Measurements from ENCODE around the gene FBXO46.
"Not testable (repeated sequence)": the region's sequence is repeated elsewhere in the genome, so short reads cannot be mapped to it uniquely, and the experiment has no call there.

Gene FBXO46

DNA sequence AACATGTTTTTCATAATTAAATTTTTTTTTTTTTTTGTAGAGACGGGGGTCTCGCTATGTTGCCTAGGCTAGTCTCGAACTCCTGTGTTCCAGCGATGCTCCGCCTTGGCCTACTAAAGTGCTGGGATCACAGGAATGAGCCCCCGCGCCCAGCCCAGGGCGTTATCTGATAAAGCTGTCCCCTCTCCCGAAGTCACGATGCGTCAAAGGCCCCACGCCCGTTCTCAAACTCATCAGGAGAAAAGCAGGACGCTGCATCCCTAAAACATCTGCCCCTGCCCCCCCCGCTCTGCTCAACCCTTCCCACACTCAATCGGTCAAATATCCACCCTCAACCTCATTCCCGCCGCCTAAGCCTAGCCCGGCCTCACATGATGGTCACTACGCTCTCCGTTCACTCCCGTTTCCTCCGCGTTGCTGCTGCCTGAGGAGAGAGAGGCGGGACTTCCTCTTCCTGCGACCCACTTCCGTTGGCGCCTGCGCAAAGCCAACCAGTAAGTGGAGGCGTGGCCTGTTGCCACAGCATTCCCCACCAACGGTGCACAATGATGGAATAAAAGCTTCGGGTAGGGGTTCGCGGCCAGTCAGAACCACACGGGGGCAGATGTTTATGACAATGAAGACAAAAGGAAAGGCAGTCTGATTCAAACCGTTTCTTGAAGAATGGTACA is 39.0 kb downstream of the FBXO46 start, which contains the start of gene SNRPD2:
TSS of gene SNRPD2 (minus strand) at position 438 of the 671 bp plus-strand sequence. CDS start at position 373, 65 bp downstream.
- in situ Hi-C loops (cut with MboI; ENCODE audit: low sequenced_read_pairs), result no loop called here

DNA sequence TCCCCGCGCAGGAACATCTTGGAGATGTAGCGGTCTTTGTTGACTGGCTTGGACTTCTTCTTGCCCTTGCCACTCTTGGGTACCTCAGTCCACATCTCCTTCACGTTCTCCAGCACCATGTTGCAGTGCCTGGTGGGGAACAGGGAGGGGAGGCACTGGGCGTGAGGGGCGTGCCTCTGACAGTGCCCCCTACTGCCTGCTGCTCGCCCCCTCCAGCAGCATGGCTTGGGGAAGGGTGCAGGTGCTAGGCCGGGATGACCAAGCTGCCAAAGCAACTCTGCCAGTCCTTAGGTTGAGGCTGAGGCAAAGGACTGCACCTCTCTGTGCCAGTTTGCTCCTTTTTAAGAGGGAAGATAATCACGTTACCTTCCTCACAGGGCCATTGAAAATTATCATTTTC is 43.1 kb downstream of the FBXO46 start:
- in situ Hi-C loops (cut with MboI; ENCODE audit: low sequenced_read_pairs), result no loop called here

DNA sequence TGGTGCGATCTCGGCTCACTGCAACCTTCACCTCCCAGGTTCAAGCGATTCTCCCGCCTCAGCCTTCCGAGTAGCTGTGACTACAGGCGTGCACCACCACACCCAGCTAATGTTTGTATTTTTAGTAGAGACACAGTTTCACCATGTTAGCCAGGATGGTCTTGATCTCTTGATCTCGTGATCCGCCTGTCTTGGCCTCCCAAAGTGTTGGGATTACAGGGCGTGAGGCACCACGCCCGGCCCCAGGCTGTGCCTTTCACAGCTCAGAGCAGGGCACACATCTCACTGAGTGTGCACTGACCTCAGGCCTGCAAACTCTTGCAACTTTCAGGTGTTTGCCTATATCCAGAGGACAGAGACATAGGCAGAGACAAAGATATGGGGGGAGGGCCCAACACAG is 45.7 kb downstream of the FBXO46 start:
- in situ Hi-C loops (cut with MboI; ENCODE audit: low sequenced_read_pairs), result not testable (repeated sequence)

DNA sequence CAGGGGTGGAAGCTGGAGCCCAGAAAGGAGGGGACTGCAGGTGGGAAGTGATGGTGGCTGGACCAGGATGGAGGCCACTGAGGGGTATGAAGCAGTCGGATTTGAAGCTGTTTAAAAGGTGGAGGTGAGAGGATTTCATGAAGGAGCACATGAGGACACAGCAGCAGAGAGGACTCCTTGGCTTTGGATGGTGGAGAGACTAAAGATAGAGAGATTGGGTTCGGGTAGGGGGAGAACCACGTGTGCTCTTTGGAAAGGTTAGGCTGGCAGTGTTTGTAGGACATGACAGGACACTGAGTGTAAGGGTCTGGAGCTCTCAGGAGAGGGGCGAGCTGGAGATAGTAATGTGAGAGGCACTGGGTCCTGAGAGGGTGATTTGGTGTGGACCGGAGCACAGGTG is 47.8 kb downstream of the FBXO46 start:
- in situ Hi-C loops (cut with MboI; ENCODE audit: low sequenced_read_pairs), result no loop called here

DNA sequence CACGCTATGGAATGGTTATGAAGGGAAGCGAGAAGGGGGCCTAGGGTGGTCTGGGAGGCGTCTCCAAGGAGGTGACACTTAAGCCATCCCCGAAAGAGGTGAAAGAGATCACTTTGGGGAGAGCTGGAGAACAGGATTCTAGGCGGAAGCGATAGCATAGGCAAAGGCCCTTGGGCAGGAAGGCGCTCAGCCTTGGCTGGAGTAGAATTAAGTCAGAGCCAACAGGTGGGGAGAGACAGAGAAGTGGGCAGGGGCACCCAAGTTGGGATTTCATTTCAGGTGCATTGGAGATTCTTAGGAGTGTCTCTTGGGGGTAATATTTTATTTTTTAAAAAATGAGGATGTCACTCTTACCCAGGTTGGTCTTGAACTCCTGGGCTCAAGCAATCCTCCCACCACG is 48.6 kb downstream of the FBXO46 start:
- in situ Hi-C loops (cut with MboI; ENCODE audit: low sequenced_read_pairs), result no loop called here

DNA sequence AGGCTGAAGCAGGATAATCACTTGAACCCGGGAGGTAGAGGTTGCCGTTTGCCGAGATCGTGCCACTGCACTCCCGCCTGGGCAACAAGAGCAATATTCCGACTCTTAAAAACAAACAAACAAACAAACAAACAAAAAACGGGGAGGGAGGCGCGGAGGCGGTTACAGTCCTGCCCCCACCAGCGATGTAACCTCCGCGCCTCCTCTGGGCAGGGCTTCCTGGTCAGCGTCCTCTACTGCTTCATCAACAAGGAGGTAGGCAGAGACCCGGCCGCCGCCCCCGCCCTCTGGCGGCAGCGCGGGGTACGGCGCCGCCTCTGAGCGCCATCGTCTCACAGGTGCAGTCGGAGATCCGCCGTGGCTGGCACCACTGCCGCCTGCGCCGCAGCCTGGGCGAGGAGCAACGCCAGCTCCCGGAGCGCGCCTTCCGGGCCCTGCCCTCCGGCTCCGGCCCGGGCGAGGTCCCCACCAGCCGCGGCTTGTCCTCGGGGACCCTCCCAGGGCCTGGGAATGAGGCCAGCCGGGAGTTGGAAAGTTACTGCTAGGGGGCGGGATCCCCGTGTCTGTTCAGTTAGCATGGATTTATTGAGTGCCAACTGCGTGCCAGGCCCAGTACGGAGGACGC is 49.2 kb downstream of the FBXO46 start:
- in situ Hi-C loops (cut with MboI; ENCODE audit: low sequenced_read_pairs), result no loop called here

DNA sequence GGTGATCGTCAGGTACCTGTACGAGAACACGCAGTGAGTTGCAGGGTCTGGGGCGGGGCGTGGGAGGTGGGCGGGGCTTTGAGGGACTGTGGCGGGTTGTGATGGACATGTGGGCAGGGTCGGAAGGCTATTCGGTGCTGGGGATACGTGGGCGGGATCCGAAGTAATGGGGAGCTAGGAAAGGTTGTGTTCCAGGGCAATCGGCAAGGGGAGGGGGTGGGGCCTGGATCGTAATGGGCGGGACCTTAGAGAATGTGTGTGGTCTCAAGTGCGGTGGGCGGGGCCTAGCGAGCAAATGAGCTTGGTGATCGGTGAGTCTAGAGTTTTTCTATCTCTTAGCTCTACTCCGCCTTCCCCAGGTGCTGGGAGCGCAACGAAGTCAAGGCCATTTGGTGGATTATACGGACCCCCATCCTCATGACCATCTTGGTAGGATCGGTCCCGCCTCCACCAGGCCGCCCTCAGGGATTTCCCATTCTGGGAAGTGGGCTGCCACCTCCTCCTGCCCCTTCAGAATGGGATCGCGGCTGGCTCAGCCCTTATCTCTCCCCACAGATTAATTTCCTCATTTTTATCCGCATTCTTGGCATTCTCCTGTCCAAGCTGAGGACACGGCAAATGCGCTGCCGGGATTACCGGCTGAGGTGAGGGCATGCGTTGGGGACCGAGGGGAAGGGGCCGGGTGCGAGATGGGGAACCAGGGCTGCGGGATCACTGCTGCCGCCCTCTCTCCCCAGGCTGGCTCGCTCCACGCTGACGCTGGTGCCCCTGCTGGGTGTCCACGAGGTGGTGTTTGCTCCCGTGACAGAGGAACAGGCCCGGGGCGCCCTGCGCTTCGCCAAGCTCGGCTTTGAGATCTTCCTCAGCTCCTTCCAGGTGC is 53.1 kb downstream of the FBXO46 start:
- in situ Hi-C loops (cut with MboI; ENCODE audit: low sequenced_read_pairs), result no loop called here

DNA sequence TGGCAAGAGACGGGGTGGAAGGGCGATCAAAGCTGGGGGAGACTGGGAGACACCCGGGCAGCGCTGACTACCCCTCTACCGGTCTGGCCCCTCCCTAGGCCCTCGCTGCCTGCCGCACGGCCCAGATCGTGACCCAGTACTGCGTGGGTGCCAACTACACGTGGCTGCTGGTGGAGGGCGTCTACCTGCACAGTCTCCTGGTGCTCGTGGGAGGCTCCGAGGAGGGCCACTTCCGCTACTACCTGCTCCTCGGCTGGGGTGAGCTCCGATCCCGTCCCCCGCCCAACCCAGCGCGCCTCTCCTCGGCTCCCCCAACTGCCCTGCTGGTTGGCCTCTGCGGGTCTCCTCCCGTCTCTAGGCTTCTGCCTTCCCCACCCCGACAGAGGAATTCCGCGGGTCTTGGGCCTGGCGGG is 53.8 kb downstream of the FBXO46 start:
- in situ Hi-C loops (cut with MboI; ENCODE audit: low sequenced_read_pairs), result no loop called here

DNA sequence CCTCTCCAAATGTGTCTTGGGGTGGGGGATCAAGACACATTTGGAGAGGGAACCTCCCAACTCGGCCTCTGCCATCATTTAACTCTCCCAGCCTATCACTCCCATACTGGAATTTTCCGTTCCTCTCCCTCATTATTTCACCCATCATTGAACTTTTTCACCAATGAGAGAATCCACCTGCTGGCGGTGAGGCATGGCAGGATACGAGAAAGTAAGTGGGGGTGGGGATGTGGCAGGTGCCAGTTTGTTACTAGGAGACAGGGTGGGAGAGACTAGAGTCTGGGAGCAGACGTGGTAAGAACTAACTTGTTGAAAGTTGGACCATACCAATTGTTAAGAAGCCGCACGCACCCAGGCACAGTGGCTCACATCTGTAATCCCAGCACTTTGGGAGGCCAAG is 55.8 kb downstream of the FBXO46 start:
- in situ Hi-C loops (cut with MboI; ENCODE audit: low sequenced_read_pairs), result no loop called here

DNA sequence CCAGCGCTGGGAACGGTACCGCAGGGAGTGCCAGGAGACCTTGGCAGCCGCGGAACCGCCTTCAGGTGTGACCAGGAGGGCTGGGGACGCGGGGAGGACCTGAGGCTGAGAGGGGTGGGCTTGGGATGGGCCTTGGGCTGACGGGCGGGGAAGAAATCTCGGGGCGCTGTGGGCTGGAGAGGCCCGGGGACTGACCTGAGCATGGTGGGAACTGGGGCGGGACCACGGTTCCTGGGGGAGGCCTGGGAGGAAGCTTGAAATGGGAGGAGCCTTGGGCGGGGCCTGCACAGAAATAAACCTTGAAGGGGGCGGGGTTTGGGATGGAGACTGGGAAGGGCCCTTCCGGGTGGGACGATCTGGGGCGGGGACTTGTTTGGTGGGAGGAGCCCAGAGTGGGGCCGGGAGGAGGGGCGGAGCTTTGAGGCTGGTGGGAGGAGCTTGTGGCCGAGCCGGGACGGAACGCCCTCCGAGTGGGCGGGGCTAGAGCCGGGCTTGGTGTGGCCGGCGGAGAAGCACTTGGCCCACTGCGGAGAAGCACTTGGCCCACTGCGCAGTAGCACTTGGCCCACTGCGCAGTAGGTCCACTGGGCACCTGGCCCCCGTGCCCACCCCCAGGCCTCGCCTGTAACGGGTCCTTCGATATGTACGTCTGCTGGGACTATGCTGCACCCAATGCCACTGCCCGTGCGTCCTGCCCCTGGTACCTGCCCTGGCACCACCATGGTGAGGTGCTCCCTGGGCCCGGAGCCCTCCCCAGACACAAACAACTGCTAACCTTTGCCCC is 59.8 kb downstream of the FBXO46 start:
- in situ Hi-C loops (cut with MboI; ENCODE audit: low sequenced_read_pairs), result no loop called here

DNA sequence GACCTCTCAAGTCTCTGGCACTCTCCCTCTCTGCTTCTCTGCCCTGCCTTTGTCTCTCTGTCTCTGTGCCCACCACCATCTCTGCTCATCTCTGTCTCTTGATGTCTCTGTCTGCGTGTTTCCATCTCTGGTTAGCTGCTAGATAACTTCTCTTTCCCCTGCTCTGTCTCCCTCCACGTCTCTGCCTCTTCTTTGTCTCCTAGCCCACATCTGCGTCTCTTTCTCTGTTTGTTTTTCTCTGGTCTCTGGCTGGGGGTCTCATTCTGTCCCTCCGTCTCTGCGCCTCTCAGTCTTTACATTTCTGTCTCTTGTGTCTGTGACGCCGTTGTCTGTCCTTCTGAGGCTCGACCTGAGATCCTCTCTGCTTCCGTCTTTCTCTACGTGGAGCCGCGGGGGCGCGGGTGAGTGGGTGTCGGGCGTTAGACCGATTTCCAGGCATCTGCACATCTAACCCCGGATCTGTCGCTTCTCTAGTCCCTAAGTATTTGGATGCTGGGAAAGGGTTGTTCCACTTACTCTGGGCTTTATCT is 62.3 kb downstream of the FBXO46 start:
- in situ Hi-C loops (cut with MboI; ENCODE audit: low sequenced_read_pairs), result no loop called here

DNA sequence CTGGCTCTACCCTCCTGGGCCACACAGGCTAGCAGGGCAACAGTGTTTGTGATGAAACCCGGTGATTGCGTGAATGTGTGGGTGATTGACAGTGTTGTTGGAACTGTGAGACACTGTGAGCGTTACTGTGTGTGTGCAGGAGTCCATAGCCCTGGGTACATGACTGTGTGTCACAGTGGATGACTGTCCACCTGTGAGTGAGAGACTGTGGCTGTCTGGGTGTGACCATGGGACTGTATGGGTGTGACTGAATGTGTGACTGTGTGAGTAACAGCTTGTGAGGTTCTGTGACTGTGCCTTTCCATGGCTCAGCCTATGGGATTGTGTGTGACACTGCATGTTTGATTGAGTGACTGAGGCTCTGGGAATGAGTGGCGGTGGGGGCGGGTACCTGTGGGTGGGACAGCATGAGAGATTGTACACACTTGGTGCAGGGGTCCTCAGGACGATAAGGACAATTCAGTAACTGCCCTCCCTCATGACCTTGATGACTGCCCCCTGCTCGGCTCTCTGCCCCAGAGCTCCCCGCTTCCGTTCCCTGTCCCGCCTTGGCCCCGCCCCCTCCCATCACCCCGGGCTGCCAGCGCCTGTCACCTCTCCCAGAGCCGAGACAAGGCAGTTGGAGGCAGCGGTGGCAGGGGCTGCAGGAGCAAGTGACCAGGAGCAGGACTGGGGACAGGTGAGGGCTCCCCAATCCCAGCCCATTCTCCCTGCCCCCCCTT is 62.9 kb downstream of the FBXO46 start, which contains the start of gene GIPR:
TSS of gene GIPR (plus strand) at position 602 of the 722 bp plus-strand sequence. CDS start 1,300 bp downstream, outside the sequence.
- in situ Hi-C loops (cut with MboI; ENCODE audit: low sequenced_read_pairs), result no loop called here

DNA sequence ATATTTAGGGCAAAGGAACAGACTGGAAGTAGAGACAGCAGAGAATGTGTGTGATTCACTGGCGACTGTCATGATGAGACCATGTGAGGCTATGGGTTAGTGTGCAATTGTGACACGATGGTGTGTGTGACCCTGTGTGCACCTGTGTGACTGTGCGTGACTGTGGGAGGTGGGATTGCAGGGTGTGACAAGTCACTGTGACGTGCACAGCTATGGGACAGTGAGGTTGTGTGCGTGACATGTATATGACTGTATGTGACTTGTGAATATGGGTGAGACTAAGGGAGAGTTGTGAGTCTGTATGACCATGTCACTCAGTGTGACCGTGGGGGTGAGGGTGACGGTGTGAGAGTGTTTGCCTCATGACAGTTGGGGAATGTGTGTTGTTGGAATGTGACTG is 66.1 kb downstream of the FBXO46 start:
- in situ Hi-C loops (cut with MboI; ENCODE audit: low sequenced_read_pairs), result no loop called here

DNA sequence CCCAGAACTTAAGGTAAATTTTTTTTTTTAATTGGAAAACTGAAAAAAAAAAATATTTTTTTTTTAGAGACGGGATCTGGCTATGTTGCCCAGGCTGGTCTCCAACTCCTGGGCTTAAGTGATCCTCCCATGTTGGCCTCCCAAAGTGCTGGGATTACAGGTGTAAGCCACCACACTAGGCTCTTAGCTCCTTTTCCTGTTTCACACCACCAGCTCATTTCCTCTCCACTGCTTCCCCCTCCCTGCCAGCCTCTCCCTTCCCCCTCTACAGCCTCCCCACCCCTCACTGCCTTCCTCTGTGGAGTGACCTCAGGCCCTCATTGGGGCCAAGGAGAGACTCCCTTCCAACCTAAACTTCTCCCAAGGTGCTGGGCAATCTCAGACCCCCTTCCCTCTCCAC is 66.9 kb downstream of the FBXO46 start:
- in situ Hi-C loops (cut with MboI; ENCODE audit: low sequenced_read_pairs), result no loop called here

DNA sequence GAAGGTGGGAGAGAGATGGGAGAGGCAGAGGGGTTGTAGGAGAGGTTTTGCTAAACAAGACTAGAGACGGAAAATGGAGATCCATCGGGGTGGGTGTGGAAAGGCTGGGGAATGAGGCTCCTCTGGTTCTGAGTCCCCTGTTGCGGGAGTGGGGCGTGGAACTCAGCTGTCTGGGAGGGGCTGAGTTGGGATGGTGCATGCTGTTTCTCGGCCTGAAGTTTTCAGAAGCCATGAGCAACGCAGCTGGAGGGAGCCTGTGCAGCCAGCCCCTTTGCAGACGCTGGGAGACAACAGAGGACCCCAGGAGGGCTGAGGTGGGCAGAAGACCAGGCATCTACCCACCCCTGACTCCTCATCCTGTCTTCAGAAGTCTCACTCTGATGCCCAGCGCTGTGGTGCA is 70.1 kb downstream of the FBXO46 start:
- in situ Hi-C loops (cut with MboI; ENCODE audit: low sequenced_read_pairs), result no loop called here
